Measurements from ENCODE around the gene DTD1.

Gene DTD1

DNA sequence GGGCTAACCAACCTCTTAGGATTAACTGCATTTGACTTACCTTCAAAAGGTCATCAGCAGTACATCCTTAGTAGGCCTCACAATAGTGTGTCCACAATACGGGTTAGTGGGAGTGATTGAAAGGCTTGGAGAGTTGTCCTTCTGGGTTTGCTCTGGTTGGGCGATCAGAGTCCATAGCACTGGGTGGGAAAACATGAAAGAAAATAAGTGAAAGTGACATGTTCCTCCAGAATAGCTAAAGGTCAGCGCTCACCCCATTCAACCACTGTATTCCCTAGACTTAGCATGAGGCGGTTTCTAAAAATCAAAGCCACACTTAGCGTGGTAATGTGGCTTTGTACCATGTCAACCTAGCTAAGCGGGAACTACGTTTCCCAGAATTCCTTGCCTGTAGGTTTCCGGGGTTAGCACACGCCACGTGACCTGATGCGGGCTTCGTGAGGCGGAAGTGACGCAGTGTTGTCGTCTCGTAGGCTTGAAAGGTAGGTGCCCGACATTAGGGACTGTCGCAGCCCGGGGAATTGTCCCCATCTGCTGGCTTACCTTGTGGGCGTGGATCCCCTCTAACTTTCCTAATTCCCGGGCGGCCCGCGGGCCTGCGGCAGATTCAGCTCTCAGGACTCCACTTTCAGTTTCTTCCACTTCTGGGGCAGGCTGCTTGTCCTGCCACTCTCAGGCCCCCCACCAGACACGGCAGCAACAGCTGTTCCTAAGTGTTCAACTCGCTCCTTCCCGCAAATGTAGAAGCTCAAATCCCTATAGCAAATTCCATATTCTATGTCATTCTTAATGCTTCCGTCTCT is 206.0 kb downstream of the DTD1 start:
- DNase-seq (ENCODE audit: low read depth in 2 of 2): peak; percentile 66 to 69

DNA sequence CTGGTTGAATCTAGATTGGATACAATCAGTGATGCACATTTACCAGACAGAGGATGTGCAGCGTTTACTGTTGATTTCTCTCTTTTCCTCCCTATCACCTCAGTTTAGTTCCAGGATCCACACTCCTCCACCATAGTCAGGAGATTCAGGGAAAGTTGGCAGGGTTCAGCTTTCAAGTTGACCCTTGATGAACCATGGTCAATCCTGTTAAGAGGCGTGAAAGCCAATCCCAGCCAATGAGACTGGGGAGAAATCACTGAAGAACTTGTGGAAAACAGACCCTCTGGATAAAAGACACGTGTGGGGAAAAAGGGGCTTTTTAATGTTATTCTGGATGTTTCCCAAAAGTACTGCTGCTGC is 206.6 kb downstream of the DTD1 start:
- no peak for DNase-seq (ENCODE audit: low read depth in 2 of 2)

DNA sequence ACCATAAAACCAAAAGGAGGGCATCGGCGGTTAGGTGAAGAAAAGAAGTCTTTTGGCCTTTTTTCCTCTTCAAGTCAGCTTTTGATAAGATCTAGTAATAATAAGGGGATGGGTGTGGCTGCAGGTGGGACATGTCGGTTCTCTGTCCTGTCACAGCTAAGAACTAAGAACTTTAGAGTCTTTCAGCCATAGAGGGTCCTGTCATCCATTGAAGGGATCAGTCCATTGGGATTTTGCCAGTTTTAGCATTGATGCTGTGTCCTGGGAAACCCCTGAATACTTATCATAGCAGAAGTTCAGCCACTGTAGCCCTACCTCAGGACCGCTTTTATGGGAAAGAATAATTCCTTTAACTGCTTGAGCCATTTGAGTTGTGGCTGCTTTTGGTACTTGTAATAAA is 207.5 kb downstream of the DTD1 start:
- no peak for DNase-seq (ENCODE audit: low read depth in 2 of 2)

DNA sequence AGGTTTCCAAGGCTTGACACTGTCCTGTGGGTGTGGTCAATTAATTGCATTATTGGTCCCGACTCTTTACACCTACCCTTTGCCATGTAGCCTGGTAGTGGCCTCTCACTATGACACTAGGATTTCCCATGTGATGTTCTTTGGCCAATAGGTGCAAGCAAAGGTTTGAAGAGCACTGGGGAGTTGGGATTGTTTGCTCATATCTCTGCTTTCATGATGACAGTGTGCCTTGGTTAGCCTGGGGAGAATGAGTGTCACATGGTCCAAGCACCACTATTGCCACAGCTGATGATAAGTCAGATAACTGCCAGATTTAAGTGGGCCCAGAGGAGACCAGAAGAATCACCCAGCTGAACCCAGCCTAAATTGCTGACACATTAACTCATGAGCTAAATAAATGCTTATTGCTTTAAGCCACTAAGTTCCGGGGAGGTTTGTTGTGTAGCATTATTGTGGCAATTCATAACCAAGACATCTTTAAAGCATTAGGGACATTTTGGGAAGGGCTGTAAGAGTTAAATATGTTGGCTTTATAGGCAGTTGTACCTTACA is 208.5 kb downstream of the DTD1 start:
- no peak for DNase-seq (ENCODE audit: low read depth in 2 of 2)

DNA sequence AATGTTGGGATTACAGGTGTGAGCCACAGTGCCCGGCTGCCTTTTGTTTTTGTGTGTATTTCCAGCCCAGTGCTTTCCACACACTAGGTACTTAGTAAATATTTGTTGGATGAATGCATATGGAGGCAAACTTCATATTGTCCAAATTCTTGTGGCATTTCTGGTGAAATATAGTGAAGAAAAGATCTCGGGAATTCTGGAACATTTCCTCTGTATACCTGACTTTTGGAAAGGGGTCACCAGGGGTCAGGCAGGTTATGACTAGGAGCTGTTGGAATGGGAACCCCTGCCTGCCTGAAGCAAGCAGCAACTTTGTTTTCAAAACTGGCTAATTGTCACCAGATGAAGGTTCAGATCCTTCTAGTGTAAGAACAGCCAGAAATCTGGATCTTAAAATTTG is 213.7 kb downstream of the DTD1 start:
- DNase-seq (ENCODE audit: low read depth in 2 of 2): no peak

DNA sequence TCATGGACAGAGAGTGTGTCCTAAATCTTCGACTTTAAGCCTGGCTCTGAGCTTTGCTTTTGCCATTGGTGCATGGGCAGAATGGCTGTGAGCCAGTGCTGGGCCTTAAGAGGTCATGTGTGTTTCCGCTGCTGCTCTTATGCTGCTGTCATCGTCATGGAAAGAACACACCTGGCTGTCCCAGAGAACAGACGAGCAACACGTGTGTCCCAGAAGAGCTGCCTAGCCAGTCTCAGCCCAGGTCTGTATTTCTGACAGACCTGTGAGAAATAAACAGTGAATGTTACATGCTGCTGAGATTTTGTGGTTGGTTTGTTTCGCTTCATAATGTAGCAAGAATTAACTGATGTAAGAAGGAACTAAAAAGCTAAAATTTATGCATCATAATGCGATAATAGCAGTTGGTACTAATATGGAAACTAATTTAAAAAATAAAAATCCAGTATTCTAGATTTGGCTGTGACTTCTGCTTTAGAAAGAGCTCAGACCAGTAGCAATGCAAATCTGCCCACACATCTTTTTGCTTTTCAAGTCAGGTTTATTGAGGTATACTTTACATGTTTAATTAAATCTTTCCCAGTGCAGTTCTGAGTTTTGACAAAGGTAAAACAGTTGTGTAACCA is 214.3 kb downstream of the DTD1 start:
- DNase-seq (ENCODE audit: low read depth in 2 of 2): no peak

DNA sequence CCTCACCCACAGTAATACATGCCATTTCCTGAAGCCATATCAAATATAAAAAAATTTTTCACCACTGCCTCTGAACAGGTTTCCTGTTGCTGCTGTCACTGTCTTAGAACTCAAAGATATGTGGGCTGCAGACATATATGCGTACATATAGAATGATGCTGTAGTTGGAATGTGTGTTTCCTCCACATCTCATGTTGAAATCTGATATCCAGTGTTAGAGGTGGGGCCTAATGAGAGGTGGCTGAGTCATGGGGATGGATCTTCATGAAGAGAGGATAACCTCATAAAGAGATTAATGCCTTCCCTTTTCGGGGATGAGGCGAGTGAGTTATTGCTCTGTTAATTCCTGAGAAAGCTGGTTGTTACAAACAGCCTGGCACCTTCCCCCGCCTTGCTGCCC is 218.0 kb downstream of the DTD1 start:
- no peak for DNase-seq (ENCODE audit: low read depth in 2 of 2)

DNA sequence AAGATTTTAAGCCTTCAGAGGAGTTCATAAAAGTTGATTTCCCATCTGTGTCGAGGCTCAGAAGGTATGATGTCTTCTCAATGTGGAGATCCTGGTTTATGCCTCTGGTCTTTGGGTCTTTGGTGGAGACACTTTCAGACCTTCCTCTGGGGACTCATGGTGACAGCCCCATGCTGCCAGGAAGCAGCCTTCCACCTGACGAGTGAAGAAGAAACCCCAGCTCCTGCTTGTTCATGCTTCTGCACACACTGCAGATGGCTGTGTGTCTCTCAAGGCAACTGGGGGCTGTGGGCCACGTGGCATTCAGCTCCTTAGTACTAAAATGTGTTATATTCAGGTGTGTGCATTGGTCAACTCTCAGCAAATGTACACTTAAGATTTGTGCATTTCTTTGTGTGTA is 220.9 kb downstream of the DTD1 start:
- DNase-seq (ENCODE audit: low read depth in 2 of 2): no peak

DNA sequence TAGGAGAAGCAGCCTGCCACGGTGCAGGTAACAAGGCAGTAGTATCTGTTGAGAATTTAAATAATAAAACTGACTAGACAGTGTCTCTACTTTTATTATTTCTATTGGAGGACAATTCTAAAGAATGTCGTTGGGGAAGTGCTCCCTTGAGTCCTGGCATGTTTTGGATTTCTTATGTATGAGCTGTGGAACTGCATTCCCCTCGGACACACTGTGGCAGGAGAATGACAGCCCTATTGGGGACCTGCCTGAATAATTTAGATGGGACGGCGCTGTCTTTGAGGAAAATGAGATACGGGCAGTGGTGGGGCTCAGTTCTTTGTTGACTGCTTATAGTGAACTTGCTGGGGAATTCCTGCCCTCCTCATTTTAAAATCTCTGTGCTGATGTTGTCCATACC is 223.3 kb downstream of the DTD1 start:
- DNase-seq (ENCODE audit: low read depth in 2 of 2): no peak

DNA sequence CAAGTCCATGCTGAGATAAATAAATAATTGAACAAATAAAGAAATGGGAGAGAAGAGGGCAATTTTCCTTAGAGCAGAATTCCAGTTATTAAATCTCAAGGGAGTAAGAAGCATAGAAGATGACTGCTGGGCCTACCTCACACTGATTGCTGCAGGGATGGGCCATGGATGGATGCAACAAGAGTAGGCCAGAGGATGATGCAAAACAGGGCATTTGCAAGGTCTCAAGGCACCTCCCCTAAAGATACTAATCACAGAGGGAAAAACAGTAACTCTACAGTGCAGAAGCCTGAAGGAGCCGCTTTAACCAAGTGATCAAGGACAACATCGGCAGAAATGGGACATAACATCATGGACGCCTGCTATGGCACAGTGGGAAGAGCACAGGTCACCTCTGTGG is 224.1 kb downstream of the DTD1 start:
- DNase-seq (ENCODE audit: low read depth in 2 of 2): no peak

DNA sequence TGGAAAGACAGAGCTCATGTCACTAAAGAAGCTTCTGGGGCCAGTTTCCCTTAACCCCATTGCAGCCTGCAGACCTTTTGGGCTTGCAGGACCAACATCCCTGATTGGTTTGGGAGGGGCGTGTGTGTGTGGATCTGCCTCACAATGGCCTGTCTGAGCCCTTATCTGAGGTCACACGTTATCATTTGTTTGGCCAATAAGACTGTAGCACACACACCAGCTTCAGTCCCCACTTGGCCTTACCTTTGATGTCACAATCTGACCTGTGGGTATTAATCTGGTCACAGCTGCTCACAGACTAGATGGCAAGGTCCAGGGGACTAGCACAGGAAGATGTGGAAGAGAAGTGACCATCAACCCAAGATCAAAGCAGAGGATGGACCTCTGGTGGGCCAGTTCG is 225.6 kb downstream of the DTD1 start, which contains the start of gene SCP2D1:
Gene SCP2D1, plus strand, starts transcription at position 301 of the 400 bp plus-strand sequence. Its CDS starts 33 bp downstream, at position 334.
- no peak for DNase-seq (ENCODE audit: low read depth in 2 of 2)

DNA sequence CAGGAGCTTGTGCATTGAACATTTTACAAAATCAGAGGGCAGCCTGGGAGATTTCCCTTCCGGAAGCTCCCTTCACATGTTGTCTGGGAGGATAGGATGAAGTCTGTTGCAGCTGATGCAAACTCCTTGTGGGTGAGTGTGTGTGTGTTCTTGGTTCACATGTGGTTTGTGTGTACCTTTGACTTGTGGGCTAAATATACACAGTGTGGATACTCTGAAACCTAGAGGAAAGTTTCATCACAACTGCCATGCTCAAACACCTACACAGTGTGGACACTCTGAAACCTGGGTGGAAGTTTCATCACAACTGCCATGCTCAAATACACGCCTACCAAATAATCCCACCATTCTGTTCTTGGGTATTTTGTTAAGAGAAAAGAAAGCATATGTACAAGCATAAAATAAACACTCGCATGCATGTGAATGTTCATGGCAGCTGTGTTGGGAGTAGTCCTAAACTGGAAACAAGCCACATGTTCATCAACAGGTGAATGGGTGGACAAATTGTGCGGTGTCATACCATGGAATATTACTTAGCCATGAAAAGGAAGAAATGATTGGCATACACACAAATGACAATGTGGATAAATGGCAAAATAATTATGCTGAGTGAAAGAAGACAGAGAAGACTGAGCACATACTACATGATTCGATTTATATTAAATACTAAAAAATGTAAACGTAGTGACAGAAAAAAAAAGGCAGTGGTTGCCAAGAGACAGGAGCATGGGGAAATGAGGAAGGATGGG is 227.5 kb downstream of the DTD1 start:
- DNase-seq (ENCODE audit: low read depth in 2 of 2): no peak

Measured in activated CD4-positive, alpha-beta T cell treated with anti-CD3 and anti-CD28 coated beads for 24 hours (primary cell).